Activated gamma-delta T cell treated with anti-CD3 and anti-CD28 coated beads, Interleukin-2, amount 50 U/mL, for 16 hours (primary cell): Measurements from ENCODE around the gene POLR1B.
"Not testable (repeated sequence)": the region's sequence is repeated elsewhere in the genome, so short reads cannot be mapped to it uniquely, and the experiment has no call there.

Source experiments
- DNase-seq: peaks from one replicate; pipeline ENCODE4 v3.0.0-alpha.2; 2020; ENCODE audit warnings: low read depth

The POLR1B gene

GRCh38 chr2:112542123-112542983, at the start of gene POLR1B:
POLR1B (plus strand) TSS chr2:112542465; CDS start chr2:112542495, 30 bp downstream.
- DNase-seq, result peak; percentile 58

- no peak for DNase-seq
Measured at GRCh38 chr2:112493048-112493447, 49.2 kb upstream of the POLR1B start.

GRCh38 chr2:112493858-112494648, 48.2 kb upstream of the POLR1B start:
- DNase-seq, result no peak

GRCh38 chr2:112494828-112495227, 47.4 kb upstream of the POLR1B start:
- no peak for DNase-seq

- DNase-seq, result not testable (repeated sequence)
Measured at GRCh38 chr2:112495878-112496277, 46.4 kb upstream of the POLR1B start.

GRCh38 chr2:112500850-112501484, 41.3 kb upstream of the POLR1B start:
- DNase-seq, result not testable (repeated sequence)

GRCh38 chr2:112509239-112509998, 32.8 kb upstream of the POLR1B start:
- not testable (repeated sequence) for DNase-seq

GRCh38 chr2:112516801-112517200, 25.5 kb upstream of the POLR1B start:
- no peak for DNase-seq

- DNase-seq, result no peak
Measured at GRCh38 chr2:112518807-112519206, 23.5 kb upstream of the POLR1B start.

- DNase-seq, result no peak
Measured at GRCh38 chr2:112519506-112519905, 22.8 kb upstream of the POLR1B start.

- no peak for DNase-seq
Measured at GRCh38 chr2:112520234-112520783, 22.0 kb upstream of the POLR1B start.

- no peak for DNase-seq
Measured at GRCh38 chr2:112523291-112523777, 18.9 kb upstream of the POLR1B start.

- not testable (repeated sequence) for DNase-seq
Measured at GRCh38 chr2:112524276-112524675, 18.0 kb upstream of the POLR1B start.

- no peak for DNase-seq
Measured at GRCh38 chr2:112528541-112528940, 13.7 kb upstream of the POLR1B start.

- no peak for DNase-seq
Measured at GRCh38 chr2:112529757-112530156, 12.5 kb upstream of the POLR1B start.

- no peak for DNase-seq
Measured at GRCh38 chr2:112530728-112531127, 11.5 kb upstream of the POLR1B start.

GRCh38 chr2:112534826-112535225, 7.4 kb upstream of the POLR1B start:
- no peak for DNase-seq

GRCh38 chr2:112536665-112537064, 5.6 kb upstream of the POLR1B start:
- DNase-seq, result not testable (repeated sequence)

GRCh38 chr2:112539306-112539705, 3.0 kb upstream of the POLR1B start:
- no peak for DNase-seq

GRCh38 chr2:112540906-112541305, 1.4 kb upstream of the POLR1B start:
- no peak for DNase-seq
